SK-N-MC (cell line): ENCODE results near the gene PARP12.

Experiments used
- EZH2 ChIP-seq: fragments of 200-600 bp; sonication (generic); IDR thresholded peaks from one replicate; pipeline ENCODE4 v1.6.1; 2017; ENCODE audit warnings: antibody characterized with exemption
- FOXP2 ChIP-seq: optimal IDR thresholded peaks from 2 replicates; pipeline ENCODE3; 2011; ENCODE audit warnings: mild to moderate bottlenecking, moderate library complexity; ENCODE audit not compliant: insufficient read depth; ENCODE audit errors: extremely low read length, control extremely low read depth
- POLR2AphosphoS5 ChIP-seq: IDR thresholded peaks from 2 replicates; pipeline ENCODE4 v1.6.1; 2012; ENCODE audit warnings: mild to moderate bottlenecking, low read depth, low read length, borderline replicate concordance

DNA sequence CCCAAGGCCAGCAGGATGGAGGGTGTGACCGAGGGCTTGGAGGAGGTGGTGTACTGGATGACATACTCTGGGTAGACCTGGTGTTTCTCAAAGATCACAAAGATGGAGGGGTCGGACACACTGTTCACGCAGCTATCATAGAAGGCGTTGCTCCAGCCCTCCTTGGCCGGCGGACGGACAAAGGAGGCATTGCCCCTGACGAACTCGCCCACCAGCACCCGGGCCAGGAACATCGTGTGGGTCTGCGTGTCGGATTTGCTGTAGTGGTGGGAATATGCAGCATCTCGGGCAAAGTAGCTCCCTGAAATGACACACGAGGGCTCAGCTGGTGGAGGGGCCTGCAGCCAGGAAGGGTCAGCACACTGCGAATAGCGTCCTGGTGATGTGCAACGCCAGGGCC is 38.2 kb downstream of the PARP12 start:
- TF ChIP-seq POLR2AphosphoS5 (no peak), EZH2 (no peak), FOXP2 (no peak)
